T-helper 2 cell (primary cell): ENCODE results near the gene REC114.
"Not testable (repeated sequence)": the region's sequence is repeated elsewhere in the genome, so short reads cannot be mapped to it uniquely, and the experiment has no call there.

ENCODE experiments used
- DNase-seq, 5 experiments: peaks; one replicate each; pipeline versions ENCODE4 v3.0.0 to v3.0.0-alpha.2; 2012 to 2022
- total RNA-seq, 2 donors: gene quantifications; one replicate each; lab custom pipeline; 2026; lab: John Stamatoyannopoulos, UW

Gene REC114
- 0 reads per million in 2 donors for total RNA-seq

GRCh38 chr15:73442968-73443367, at the start of gene REC114:
Gene REC114 (plus strand): TSS chr15:73443164. CDS start chr15:73443186, 22 bp downstream.
- DNase-seq: no peak

GRCh38 chr15:73393336-73393735, 49.6 kb upstream of the REC114 start:
- no peak for DNase-seq

- DNase-seq: no peak
These were observed 48.2 kb upstream of the REC114 start for GRCh38 chr15:73394782-73395181.

- DNase-seq: no peak
These were observed 47.3 kb upstream of the REC114 start for GRCh38 chr15:73395671-73396070.

- DNase-seq: no peak
These were observed 45.5 kb upstream of the REC114 start for GRCh38 chr15:73397461-73397860.

- no peak for DNase-seq
These were observed 44.1 kb upstream of the REC114 start for GRCh38 chr15:73398861-73399260.

- DNase-seq: not testable (repeated sequence)
These were observed 42.7 kb upstream of the REC114 start for GRCh38 chr15:73400222-73400621.

- no peak for DNase-seq
These were observed 39.8 kb upstream of the REC114 start for GRCh38 chr15:73403171-73403570.

GRCh38 chr15:73414876-73415275, 28.1 kb upstream of the REC114 start:
- DNase-seq: no peak

GRCh38 chr15:73424506-73424905, 18.5 kb upstream of the REC114 start:
- no peak for DNase-seq

GRCh38 chr15:73425510-73425909, 17.5 kb upstream of the REC114 start:
- DNase-seq: no peak

GRCh38 chr15:73426323-73426994, 16.5 kb upstream of the REC114 start:
- peak in 1 of 5 experiments; percentile 37 for DNase-seq

GRCh38 chr15:73431329-73431728, 11.6 kb upstream of the REC114 start:
- DNase-seq: not testable (repeated sequence)

GRCh38 chr15:73433873-73434272, 9.1 kb upstream of the REC114 start:
- no peak for DNase-seq

- DNase-seq: no peak
These were observed 6.4 kb upstream of the REC114 start for GRCh38 chr15:73436613-73437012.

- DNase-seq: no peak
These were observed 5.3 kb upstream of the REC114 start for GRCh38 chr15:73437543-73438109.

GRCh38 chr15:73438651-73439050, 4.3 kb upstream of the REC114 start:
- DNase-seq: no peak

GRCh38 chr15:73440571-73440970, 2.4 kb upstream of the REC114 start:
- DNase-seq: no peak

GRCh38 chr15:73442421-73442820, 543 bp upstream of the REC114 start:
- no peak for DNase-seq

- not testable (repeated sequence) for DNase-seq
These were observed 4.5 kb downstream of the REC114 start for GRCh38 chr15:73447471-73447870.

GRCh38 chr15:73448158-73448758, 5.3 kb downstream of the REC114 start:
- peak in 1 of 5 experiments; percentile 82 for DNase-seq

- DNase-seq: not testable (repeated sequence)
These were observed 7.0 kb downstream of the REC114 start for GRCh38 chr15:73449980-73450379.

- no peak for DNase-seq
These were observed 11.1 kb downstream of the REC114 start for GRCh38 chr15:73454096-73454495.

- DNase-seq: no peak
These were observed 12.9 kb downstream of the REC114 start for GRCh38 chr15:73455876-73456275.
